Osteoblast (primary cell): ENCODE data around the gene CSNK1A1. TPM values are rescaled to one million over a fixed set of nuclear protein-coding genes. Genes with fewer than 3 reads are reported as not detected.

ENCODE experiments used
- DNase-seq: peaks from one replicate; pipeline ENCODE4 v3.0.0; 2011; ENCODE audit warnings: low spot score, mixed read lengths; ENCODE audit not compliant: insufficient read length; ENCODE audit errors: missing footprints
- H2AFZ ChIP-seq: 2 replicates; pipeline ENCODE4 v1.6.0; 2011; ENCODE audit warnings: mild to moderate bottlenecking, low read length
- H3K27ac ChIP-seq: 2 replicates; pipeline ENCODE4 v1.5.1; 2011; ENCODE audit warnings: mild to moderate bottlenecking, low read depth, low read length, moderate library complexity
- H3K27me3 ChIP-seq: 2 replicates; pipeline ENCODE4 v1.6.0; 2012; ENCODE audit warnings: mild to moderate bottlenecking, control low read depth, inconsistent platforms, low read length, moderate library complexity; ENCODE audit not compliant: insufficient read depth
- H3K36me3 ChIP-seq: 2 replicates; pipeline ENCODE4 v1.5.1; 2011; ENCODE audit warnings: mild to moderate bottlenecking, low read length, control low read depth, moderate library complexity; ENCODE audit not compliant: insufficient read depth
- H3K4me1 ChIP-seq: 2 replicates; pipeline ENCODE4 v1.5.1; 2011; ENCODE audit warnings: mild to moderate bottlenecking, low read length, control low read depth, moderate library complexity; ENCODE audit not compliant: insufficient read depth
- H3K4me2 ChIP-seq: 2 replicates; pipeline ENCODE4 v1.6.0; 2011; ENCODE audit warnings: mild to moderate bottlenecking, low read length; ENCODE audit not compliant: insufficient read depth
- H3K4me3 ChIP-seq: fragments of 200-600 bp; sonication (generic); 3 replicates; pipeline ENCODE4 v1.5.1; 2012; ENCODE audit warnings: mild to moderate bottlenecking, low read length, inconsistent platforms; ENCODE audit not compliant: insufficient read depth
- H3K79me2 ChIP-seq: 2 replicates; pipeline ENCODE4 v1.6.0; 2012; ENCODE audit warnings: mild to moderate bottlenecking, low read length, control low read depth, inconsistent platforms; ENCODE audit not compliant: insufficient read depth
- H3K9me3 ChIP-seq: 2 replicates; pipeline ENCODE4 v1.5.1; 2011; ENCODE audit warnings: low read depth, low read length, control low read depth
- H4K20me1 ChIP-seq: 2 replicates; pipeline ENCODE4 v1.6.0; 2012; ENCODE audit warnings: mild to moderate bottlenecking, low read length, control low read depth; ENCODE audit not compliant: insufficient read depth
- total RNA-seq: library from RNA; depleted of rRNA; stranded (reverse); fragments of >200 nt; gene quantifications from 2 replicates; pipeline ENCODE4 v1.2.3, GENCODE V29; 2012
- TF ChIP-seq, protein P1 (sequence below): IDR thresholded peaks from 2 replicates; pipeline ENCODE4 v1.5.1; 2011; ENCODE audit warnings: mild to moderate bottlenecking, low read depth, low read length, moderate library complexity; ENCODE audit errors: extremely low read depth

CSNK1A1 gene
- total RNA-seq, 1 donor: 497 TPM

DNA sequence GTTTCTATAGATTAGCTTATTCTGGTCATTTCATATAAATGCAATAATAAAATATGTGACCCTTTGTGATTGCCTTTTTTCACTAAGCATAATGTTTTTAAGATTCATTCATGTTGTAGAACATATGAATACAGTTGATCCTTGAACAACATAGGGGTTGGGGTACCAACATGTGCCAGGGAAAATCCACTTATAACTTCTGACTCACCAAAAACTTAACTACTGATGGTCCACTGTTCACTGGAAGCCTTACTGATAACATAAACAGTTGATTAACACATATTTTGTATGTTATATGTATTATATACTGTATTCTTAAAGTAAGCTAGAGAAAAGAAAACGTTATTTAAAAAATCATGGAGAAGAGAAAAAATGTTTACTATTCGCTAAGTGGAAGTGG, 42.1 kb upstream of the CSNK1A1 start:
- H3K36me3 ChIP-seq: no peaks in the 10 kb centered on the region
- H3K9me3 ChIP-seq: no peaks in the 10 kb centered on the region
- H3K4me1 ChIP-seq: no peaks in the 10 kb centered on the region
- H2AFZ ChIP-seq: no peak overlapping the region
- H3K4me3 ChIP-seq: no peak overlapping the region
- no peak for DNase-seq
- no peak overlapping the region for H3K4me2 ChIP-seq
- H4K20me1 ChIP-seq: no peaks in the 10 kb centered on the region
- no peak overlapping the region for H3K27ac ChIP-seq
- TF ChIP-seq, protein P1, sequence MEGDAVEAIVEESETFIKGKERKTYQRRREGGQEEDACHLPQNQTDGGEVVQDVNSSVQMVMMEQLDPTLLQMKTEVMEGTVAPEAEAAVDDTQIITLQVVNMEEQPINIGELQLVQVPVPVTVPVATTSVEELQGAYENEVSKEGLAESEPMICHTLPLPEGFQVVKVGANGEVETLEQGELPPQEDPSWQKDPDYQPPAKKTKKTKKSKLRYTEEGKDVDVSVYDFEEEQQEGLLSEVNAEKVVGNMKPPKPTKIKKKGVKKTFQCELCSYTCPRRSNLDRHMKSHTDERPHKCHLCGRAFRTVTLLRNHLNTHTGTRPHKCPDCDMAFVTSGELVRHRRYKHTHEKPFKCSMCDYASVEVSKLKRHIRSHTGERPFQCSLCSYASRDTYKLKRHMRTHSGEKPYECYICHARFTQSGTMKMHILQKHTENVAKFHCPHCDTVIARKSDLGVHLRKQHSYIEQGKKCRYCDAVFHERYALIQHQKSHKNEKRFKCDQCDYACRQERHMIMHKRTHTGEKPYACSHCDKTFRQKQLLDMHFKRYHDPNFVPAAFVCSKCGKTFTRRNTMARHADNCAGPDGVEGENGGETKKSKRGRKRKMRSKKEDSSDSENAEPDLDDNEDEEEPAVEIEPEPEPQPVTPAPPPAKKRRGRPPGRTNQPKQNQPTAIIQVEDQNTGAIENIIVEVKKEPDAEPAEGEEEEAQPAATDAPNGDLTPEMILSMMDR: no peak
- no peaks in the 10 kb centered on the region for H3K27me3 ChIP-seq
- H3K79me2 ChIP-seq: no peaks in the 10 kb centered on the region

DNA sequence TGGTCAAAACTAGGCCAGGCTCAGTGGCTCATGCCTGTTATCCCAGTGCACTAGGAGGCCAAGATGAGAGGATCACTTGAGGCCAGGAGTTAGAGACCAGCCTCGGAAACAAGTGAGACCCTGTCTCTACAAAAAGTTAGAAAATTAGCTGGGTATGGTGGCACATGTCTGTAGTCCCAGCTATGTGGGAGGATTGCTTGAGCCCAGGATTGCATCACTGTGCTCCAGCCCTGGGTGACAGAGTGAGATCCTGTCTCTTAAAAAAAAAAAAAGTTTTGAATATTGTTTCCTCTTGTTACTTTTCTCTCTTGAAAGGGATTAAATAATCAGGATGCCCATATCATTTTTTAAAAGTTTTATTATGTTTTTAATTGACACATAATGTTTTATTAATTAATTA, 37.7 kb upstream of the CSNK1A1 start:
- TF ChIP-seq, protein P1: no peak
- no peaks in the 10 kb centered on the region for H3K27me3 ChIP-seq
- H4K20me1 ChIP-seq: no peaks in the 10 kb centered on the region
- no peaks in the 10 kb centered on the region for H3K36me3 ChIP-seq
- no peak overlapping the region for H3K4me2 ChIP-seq
- H2AFZ ChIP-seq: no peak overlapping the region
- H3K4me3 ChIP-seq: no peak overlapping the region
- no peaks in the 10 kb centered on the region for H3K4me1 ChIP-seq
- no peak for DNase-seq
- no peaks in the 10 kb centered on the region for H3K79me2 ChIP-seq
- no peak overlapping the region for H3K27ac ChIP-seq
- H3K9me3 ChIP-seq: no peaks in the 10 kb centered on the region

DNA sequence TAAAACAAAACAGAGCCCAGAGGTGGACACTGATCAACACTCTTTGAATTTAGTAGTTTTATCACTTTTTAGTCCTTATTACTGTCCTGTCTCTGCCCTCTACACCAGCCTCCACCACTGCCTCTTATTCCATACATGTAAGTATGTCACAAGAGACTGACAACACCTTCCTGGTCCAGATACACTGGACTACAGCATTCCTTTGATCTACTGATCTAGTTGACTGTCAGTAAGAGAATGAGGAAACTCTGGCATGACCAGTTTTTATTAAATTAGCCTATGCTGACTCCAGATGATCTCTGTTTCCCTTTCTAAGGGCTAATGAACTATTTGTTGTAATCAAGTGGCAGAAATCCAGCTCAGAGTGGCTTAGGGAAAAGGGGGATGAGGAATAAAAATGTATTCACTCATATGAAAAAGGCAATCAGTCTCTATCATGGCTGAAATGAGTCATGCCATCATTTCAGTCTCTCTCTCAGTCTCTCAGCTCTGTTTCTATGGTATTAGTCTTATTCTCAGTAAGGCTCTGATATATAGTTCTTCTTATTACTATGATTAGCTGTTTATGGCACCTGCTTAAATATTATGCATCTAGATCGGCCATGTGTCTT, 35.6 kb upstream of the CSNK1A1 start:
- TF ChIP-seq, protein P1: no peak
- no peak overlapping the region for H2AFZ ChIP-seq
- no peak overlapping the region for H3K4me2 ChIP-seq
- no peaks in the 10 kb centered on the region for H4K20me1 ChIP-seq
- no peak overlapping the region for H3K27ac ChIP-seq
- no peaks in the 10 kb centered on the region for H3K79me2 ChIP-seq
- H3K9me3 ChIP-seq: no peaks in the 10 kb centered on the region
- no peaks in the 10 kb centered on the region for H3K27me3 ChIP-seq
- H3K4me3 ChIP-seq: no peak overlapping the region
- no peaks in the 10 kb centered on the region for H3K36me3 ChIP-seq
- peaks cover under 1% of the 10 kb centered on the region for H3K4me1 ChIP-seq
- DNase-seq: no peak

DNA sequence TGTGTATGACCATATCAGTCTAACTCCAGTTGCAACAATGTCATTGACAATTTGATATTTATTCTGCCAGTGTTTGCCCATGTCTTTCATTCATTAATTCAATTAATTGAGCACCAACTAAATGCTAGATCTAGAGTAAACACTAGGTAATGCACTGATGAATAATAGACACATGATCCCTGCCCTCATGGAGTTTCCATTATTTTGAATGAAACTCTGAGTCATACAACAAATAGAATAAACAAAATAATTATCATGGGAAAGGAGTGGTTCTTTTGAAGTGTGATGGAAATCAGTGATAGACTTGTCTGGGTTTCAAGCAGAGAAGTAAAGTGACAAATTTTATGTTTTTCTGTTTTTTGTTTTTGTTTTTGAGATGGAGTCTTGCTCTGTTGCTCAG, 34.7 kb upstream of the CSNK1A1 start:
- Histone ChIP-seq H3K9me3 (no peaks in the 10 kb centered on the region), H3K79me2 (no peaks in the 10 kb centered on the region), H4K20me1 (no peaks in the 10 kb centered on the region), H3K27me3 (no peaks in the 10 kb centered on the region), H3K27ac (no peak overlapping the region), H2AFZ (no peak overlapping the region), H3K4me3 (no peak overlapping the region), H3K36me3 (no peaks in the 10 kb centered on the region), H3K4me2 (no peak overlapping the region), H3K4me1 (peaks cover 5% of the 10 kb centered on the region)
- TF ChIP-seq, protein P1: no peak
- no peak for DNase-seq
